GM08714 (cell line): ENCODE data around the gene MYH8.

Experiments
- H3K4me3 ChIP-seq: fragments of 200-500 bp; sonication (Bioruptor generic); 2 replicates; pipeline ENCODE4 v1.5.1; 2014; ENCODE audit warnings: mild to moderate bottlenecking, low read length, inconsistent platforms
- ZNF274 ChIP-seq: IDR thresholded peaks from 2 replicates; pipeline ENCODE4 v1.6.1; 2012; ENCODE audit warnings: mild to moderate bottlenecking, low read depth, low read length

Gene MYH8

DNA sequence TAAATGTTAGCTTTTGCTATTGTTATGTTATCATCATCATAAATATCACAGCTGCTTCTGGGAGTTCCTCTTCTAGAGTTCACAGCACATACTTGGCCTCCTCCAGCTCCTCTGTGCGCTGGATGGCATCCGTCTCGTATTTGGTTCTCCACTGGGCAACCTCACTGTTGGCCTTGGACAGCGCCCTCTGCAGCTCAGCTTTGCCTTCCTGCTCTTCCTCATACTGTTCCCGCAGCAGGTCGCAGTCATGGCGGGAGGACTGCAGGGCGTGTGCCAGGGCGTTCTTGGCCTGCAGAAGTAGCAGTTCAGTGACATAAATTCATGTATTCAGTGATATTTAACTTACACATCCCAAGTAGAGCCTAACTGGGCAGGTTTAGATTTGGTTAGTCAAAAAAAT, 23.4 kb downstream of the MYH8 start:
- no peak for TF ChIP-seq ZNF274
- no peak overlapping the region for H3K4me3 ChIP-seq

- no peak for TF ChIP-seq ZNF274
- H3K4me3 ChIP-seq, result no peak overlapping the region
These were observed 25.1 kb downstream of the MYH8 start for GRCh38 chr17:10396524-10397163.

DNA sequence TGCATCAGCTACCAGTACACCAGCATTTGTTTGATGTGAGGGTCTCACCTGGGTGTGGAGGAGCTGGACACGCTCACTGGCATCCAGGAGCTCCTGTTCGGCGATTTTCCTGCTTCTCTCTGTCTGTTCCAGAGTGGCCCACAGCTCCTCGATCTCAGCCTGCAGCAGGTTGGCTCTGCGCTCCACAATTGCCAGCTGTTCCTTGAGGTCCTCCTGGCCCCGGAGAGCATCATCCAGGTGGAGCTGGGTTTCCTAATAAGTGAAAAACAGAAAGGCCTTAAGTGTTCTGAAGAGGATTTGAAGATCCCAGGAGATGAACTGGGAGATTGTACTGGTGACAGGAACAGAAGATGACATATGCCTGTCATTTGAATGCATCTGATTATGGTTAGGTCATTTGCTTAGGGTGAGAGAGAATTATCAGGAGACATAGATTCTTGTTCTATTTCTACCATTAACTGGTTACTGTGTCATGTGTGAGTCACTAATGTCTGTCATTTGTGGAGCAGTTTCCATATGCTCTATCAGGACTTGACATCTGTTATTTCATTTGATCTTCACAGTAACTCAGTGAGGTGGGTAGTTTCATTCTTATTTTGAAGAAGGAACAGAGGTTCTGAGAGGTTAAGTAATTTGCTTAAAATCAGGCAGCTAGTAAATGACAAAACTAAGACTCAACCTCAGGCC, 27.4 kb downstream of the MYH8 start:
- no peak for TF ChIP-seq ZNF274

GRCh38 chr17:10392880-10393279, 28.9 kb downstream of the MYH8 start:
- TF ChIP-seq ZNF274, result no peak
- H3K4me3 ChIP-seq, result no peak overlapping the region

More for the DNA sequence above, 27.4 kb downstream of the MYH8 start:
- H3K4me3 ChIP-seq, result no peak overlapping the region

- no peak for TF ChIP-seq ZNF274
- no peak overlapping the region for H3K4me3 ChIP-seq
These were observed 35.9 kb downstream of the MYH8 start for GRCh38 chr17:10385871-10386270.

GRCh38 chr17:10384175-10384574, 37.6 kb downstream of the MYH8 start:
- H3K4me3 ChIP-seq, result no peak overlapping the region

GRCh38 chr17:10380631-10381408, 40.9 kb downstream of the MYH8 start:
- H3K4me3 ChIP-seq, result no peak overlapping the region
- TF ChIP-seq ZNF274, result no peak

More at GRCh38 chr17:10384175-10384574, 37.6 kb downstream of the MYH8 start:
- TF ChIP-seq ZNF274, result no peak

- H3K4me3 ChIP-seq, result no peak within 1 kb of the TSS
- TF ChIP-seq ZNF274, result no peak
These were observed 48.8 kb downstream of the MYH8 start, which contains the start of gene MYH13 for GRCh38 chr17:10372906-10373305. TSS of gene MYH13 (minus strand) at chr17:10373006. CDS start at chr17:10364530, 8,476 bp downstream.

GRCh38 chr17:10370016-10370608, 51.6 kb downstream of the MYH8 start:
- no peak overlapping the region for H3K4me3 ChIP-seq
- no peak for TF ChIP-seq ZNF274

DNA sequence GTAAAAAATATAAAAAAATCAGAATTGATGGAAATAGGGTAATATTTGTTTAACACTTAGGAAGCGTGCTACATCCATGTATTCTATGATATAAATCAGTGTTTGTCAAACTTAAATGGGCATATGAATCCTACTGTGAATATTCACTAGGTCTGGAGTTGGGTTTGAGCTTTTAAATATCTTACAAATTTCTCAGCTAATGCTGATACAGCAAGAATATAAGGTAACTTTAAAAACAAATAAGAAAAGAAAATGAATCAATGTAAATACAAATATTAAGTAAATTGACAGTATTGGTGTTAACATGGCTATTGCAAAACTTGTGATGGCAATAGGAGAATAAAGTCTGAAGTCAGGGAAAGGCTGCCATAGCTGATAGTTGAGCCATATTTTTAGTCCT, 52.5 kb downstream of the MYH8 start:
- no peak for TF ChIP-seq ZNF274
- H3K4me3 ChIP-seq, result no peak overlapping the region

DNA sequence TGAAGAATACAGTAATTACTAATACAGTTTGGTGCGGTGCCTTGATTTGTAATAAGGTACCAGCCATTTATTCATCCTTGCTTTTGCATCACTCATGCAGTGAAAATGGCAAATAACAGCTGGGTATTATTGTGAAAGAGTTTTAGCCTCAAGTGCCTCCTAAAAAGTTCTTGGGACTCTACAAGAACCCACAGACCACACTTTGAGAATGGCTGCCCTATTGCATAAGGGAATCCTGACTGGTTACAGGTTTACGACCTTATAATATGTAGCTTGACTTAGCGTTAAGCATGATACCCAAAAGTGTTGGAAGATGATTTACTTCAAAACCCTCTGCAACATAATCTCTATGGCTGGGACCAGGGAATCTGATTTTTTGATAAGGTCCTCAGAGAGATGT, 53.2 kb downstream of the MYH8 start:
- TF ChIP-seq ZNF274, result no peak
- no peak overlapping the region for H3K4me3 ChIP-seq

DNA sequence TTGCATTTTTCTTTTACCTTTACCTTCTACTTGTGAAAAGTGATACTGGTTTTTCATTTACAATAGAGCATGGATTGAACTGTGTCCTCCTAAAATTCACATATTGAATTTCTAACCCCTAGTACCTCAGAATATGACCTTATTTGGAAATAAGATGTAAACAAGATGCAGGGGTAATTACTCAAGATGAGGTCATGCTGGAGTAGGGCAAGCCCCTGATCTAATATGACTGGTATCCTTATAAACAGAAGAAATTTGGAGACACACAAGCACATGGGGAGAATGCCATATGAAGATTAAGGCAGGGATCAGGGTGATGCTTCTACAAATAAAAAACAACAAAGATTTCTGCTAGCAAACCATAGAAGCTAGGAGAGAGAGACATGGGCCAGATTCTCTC, 61.2 kb downstream of the MYH8 start:
- no peak overlapping the region for H3K4me3 ChIP-seq
- TF ChIP-seq ZNF274, result no peak

- no peak for TF ChIP-seq ZNF274
- H3K4me3 ChIP-seq, result no peak overlapping the region
These were observed 64.0 kb downstream of the MYH8 start for GRCh38 chr17:10357768-10358167.

DNA sequence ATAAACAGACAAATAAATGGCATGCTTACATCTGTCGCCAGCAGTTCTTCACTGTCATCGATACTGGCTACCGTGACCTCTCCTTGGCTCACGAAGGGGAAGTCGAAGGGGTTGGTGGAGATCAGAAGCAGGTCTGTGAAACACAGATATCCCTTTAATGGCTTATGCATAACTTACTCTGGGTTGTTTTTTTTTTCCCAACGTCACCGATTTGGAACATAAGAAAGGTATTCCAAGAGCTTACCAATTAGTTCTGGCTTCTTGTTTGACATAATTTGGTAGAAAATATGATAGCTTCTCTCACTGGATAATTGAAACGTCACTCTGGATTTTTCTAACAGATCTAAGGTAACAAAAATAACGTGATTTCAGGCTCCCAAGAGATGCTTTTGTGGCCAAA, 67.1 kb downstream of the MYH8 start:
- no peak overlapping the region for H3K4me3 ChIP-seq
- TF ChIP-seq ZNF274, result no peak

DNA sequence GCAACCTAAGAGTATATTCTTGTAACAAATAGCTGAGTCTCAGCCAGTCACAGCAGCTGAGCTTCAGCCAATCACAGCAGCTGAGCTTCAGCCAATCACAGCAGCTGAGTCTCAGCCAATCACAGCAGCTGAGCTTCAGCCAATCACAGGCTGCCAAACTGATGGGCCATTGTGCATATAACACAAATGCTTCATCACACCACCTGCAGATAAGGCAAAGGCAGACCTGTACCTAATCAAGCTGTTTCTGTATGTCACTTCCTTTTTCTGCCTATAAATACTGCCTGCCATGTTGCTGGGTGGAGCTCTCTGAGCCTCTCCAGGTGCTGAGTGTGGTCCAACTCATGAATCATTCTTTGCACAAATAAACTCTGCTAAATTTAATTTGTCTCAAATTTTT, 68.9 kb downstream of the MYH8 start:
- no peak for TF ChIP-seq ZNF274
- H3K4me3 ChIP-seq, result no peak overlapping the region

DNA sequence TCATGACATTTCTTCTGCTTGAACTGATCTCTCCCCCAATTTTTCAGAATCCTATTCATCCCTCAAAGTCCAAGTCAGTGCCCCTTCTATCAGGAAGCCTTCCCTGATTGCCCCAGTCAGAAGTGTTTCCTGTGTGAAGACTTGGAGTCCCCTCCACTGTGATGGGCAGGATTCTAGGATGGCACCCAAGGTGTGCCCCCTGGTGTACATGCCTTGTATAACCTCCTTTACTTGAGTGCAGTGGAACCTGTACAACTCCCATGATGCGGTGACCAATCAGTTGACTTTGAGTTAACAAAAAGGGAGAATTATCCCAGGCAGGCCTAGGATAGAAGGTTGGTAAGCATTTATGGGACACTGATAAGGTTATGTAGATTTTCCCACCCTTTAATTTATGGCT, 72.3 kb downstream of the MYH8 start:
- no peak for TF ChIP-seq ZNF274
- H3K4me3 ChIP-seq, result no peak overlapping the region
